A549 (cell line): Measurements from ENCODE around the gene TMEM80. TPM values are rescaled to one million over a fixed set of nuclear protein-coding genes. Genes with fewer than 3 reads are reported as not detected.

ENCODE experiments used
- ATAC-seq, 2 experiments: fragments of 200-7000 bp in 1 of 2; fragments of >200 bp in 1 of 2; cut with Nextera tagmentation in 1 of 2; cut with Tn5 transposase in 1 of 2; 3 replicates each; pipeline versions ENCODE4 v1.8.0 to v1.9.1; 2018 to 2020; ENCODE audit warnings: mild to moderate bottlenecking in 1 of 2, moderate library complexity in 1 of 2
- CTCF ChIA-PET: fragments of 300-600 bp; sonication (Branson Sonifier 250); formaldehyde crosslinking; extraction: SDS; loops from one replicate; lab custom pipeline; 2021; ENCODE audit warnings: antibody characterized with exemption, inconsistent platforms; lab: Yijun Ruan, JAX
- POLR2A ChIA-PET: fragments of 350-600 bp; formaldehyde crosslinking; extraction: SDS; loops from one replicate; lab custom pipeline; 2021; ENCODE audit warnings: antibody characterized with exemption, inconsistent platforms; lab: Yijun Ruan, JAX
- DNase-seq, 2 experiments: peaks; one replicate each; pipeline versions ENCODE4 v3.0.0 to v3.0.0-alpha.2; 2011 to 2016; ENCODE audit warnings: low read depth in 1 of 2, low spot score in 1 of 2
- FAIRE-seq: peaks from 2 replicates; lab custom pipeline; 2011; peaks lifted over from hg19 to GRCh38; lab: Jason Lieb, UNC
- H3K27ac ChIP-seq, 2 experiments: fragments of >200 bp; sonication (Bioruptor Twin); formaldehyde crosslinking; 3 replicates each; pipeline ENCODE4 v1.5.1; 2016 to 2017
- H3K4me1 ChIP-seq: fragments of >200 bp; sonication (Bioruptor Twin); formaldehyde crosslinking; 3 replicates; pipeline ENCODE4 v1.6.1; 2016
- H3K4me2 ChIP-seq: fragments of >200 bp; sonication (Bioruptor Twin); formaldehyde crosslinking; 3 replicates; pipeline ENCODE4 v1.6.1; 2016
- H3K4me3 ChIP-seq: fragments of >200 bp; sonication (Bioruptor Twin); formaldehyde crosslinking; 3 replicates; pipeline ENCODE4 v1.5.1; 2016
- H3K9me3 ChIP-seq: fragments of >200 bp; sonication (Bioruptor Twin); formaldehyde crosslinking; 3 replicates; pipeline ENCODE4 v1.6.1; 2016
- CHD4 ChIP-seq: fragments of 200-600 bp; sonication (generic); IDR thresholded peaks from 2 replicates; pipeline ENCODE4 v1.6.1; 2016; ENCODE audit warnings: antibody characterized with exemption, mild to moderate bottlenecking, borderline replicate concordance
- CTCF ChIP-seq: fragments of >200 bp; sonication (Bioruptor Twin); formaldehyde crosslinking; IDR thresholded peaks from 3 replicates; pipeline ENCODE4 v1.5.1; 2016
- HDAC2 ChIP-seq: fragments of 200-600 bp; sonication (generic); IDR thresholded peaks from 2 replicates; pipeline ENCODE4 v1.6.1; 2016
- HES2 ChIP-seq: fragments of >200 bp; sonication (Bioruptor Twin); formaldehyde crosslinking; IDR thresholded peaks from 2 replicates; pipeline ENCODE4 v1.6.1; 2016
- HOXA7 ChIP-seq: fragments of 250-450 bp; sonication (Bioruptor Pico); IDR thresholded peaks from 2 replicates; pipeline ENCODE4 v1.5.0; 2020; ENCODE audit warnings: mild to moderate bottlenecking, moderate library complexity
- HOXB5 ChIP-seq: fragments of 250-450 bp; sonication (Bioruptor Pico); IDR thresholded peaks from 2 replicates; pipeline ENCODE4 v1.5.0; 2020; ENCODE audit warnings: mild to moderate bottlenecking, moderate library complexity
- MAFK ChIP-seq: fragments of 450-650 bp; IDR thresholded peaks from 2 replicates; pipeline ENCODE4 v1.6.1; 2014; ENCODE audit not compliant: partially characterized antibody
- MAZ ChIP-seq: fragments of 150-350 bp; IDR thresholded peaks from 2 replicates; pipeline ENCODE4 v1.6.1; 2014; ENCODE audit warnings: antibody characterized with exemption, low read depth, low read length, borderline replicate concordance
- PHF8 ChIP-seq: fragments of 200-600 bp; sonication (generic); IDR thresholded peaks from 2 replicates; pipeline ENCODE4 v1.6.1; 2016; ENCODE audit warnings: low read depth, mild to moderate bottlenecking, antibody characterized with exemption, moderate library complexity, borderline replicate concordance
- POLR2A ChIP-seq: IDR thresholded peaks from 2 replicates; pipeline ENCODE4 v1.6.1; 2012; ENCODE audit warnings: mild to moderate bottlenecking, low read length
- POLR2AphosphoS2 ChIP-seq: conservative IDR thresholded peaks from 2 replicates; pipeline ENCODE4 v1.6.1; 2012; ENCODE audit warnings: low read length, improper control_type of control experiment, inconsistent platforms
- RAD21 ChIP-seq, 2 experiments: fragments of >200 bp in 1 of 2; sonication (Bioruptor Twin) in 1 of 2; formaldehyde crosslinking in 1 of 2; IDR thresholded peaks in 1 of 2; conservative IDR thresholded peaks in 1 of 2; 2 replicates in 1 of 2; 3 replicates in 1 of 2; pipeline ENCODE4 v1.6.1; 2012 to 2018; ENCODE audit warnings: inconsistent platforms in 1 of 2
- RNF2 ChIP-seq: fragments of 200-600 bp; sonication (generic); IDR thresholded peaks from 2 replicates; pipeline ENCODE4 v1.6.1; 2016; ENCODE audit warnings: low read depth, mild to moderate bottlenecking, antibody characterized with exemption, moderate library complexity, borderline replicate concordance
- USF2 ChIP-seq: fragments of 450-650 bp; IDR thresholded peaks from 2 replicates; pipeline ENCODE4 v1.6.1; 2014; ENCODE audit warnings: antibody characterized with exemption
- ZFP36 ChIP-seq: fragments of 450-650 bp; IDR thresholded peaks from 2 replicates; pipeline ENCODE4 v1.6.1; 2014; ENCODE audit warnings: borderline replicate concordance; ENCODE audit not compliant: partially characterized antibody
- WGBS: methylation state at CpG from one replicate; pipeline ENCODE4 v1.1.6; 2017; ENCODE audit errors: missing lambda C conversion rate; 5-methylcytosine and 5-hydroxymethylcytosine counted together
- polyA plus RNA-seq, 4 experiments: library from polyadenylated mRNA; depleted of rRNA in 3 of 4; stranded (reverse); fragments of >200 nt; fragmentation: RNase III in 1 of 4; extraction: RNeasy Plus Mini Kit Qiagen cat#74134 plus additional on column Dnase treatment in 1 of 4; gene quantifications; 2 replicates in 3 of 4; 3 replicates in 1 of 4; pipeline ENCODE4 v1.2.3, GENCODE V29; 2011 to 2017
- TF ChIP-seq, protein P1 (sequence below): fragments of 250-450 bp; sonication (Bioruptor Pico); IDR thresholded peaks from 2 replicates; pipeline ENCODE4 v1.5.0; 2021; ENCODE audit warnings: mild to moderate bottlenecking, moderate library complexity, borderline replicate concordance

The TMEM80 gene
- polyA plus RNA-seq, 2 of the 4 experiments (the other 2 are of a cell fraction) = 10.8 to 15.2 TPM

GRCh38 chr11:721247-721740, 25.7 kb downstream of the TMEM80 start (continued):
- TF ChIP-seq, protein P1, sequence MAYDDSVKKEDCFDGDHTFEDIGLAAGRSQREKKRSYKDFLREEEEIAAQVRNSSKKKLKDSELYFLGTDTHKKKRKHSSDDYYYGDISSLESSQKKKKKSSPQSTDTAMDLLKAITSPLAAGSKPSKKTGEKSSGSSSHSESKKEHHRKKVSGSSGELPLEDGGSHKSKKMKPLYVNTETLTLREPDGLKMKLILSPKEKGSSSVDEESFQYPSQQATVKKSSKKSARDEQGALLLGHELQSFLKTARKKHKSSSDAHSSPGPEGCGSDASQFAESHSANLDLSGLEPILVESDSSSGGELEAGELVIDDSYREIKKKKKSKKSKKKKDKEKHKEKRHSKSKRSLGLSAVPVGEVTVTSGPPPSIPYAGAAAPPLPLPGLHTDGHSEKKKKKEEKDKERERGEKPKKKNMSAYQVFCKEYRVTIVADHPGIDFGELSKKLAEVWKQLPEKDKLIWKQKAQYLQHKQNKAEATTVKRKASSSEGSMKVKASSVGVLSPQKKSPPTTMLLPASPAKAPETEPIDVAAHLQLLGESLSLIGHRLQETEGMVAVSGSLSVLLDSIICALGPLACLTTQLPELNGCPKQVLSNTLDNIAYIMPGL (CRISPR knock-in tag) = no peak
- no peak for TF ChIP-seq MAFK
- TF ChIP-seq CTCF = no peak
- TF ChIP-seq MAZ = no peak
- no peak for TF ChIP-seq POLR2A

DNA sequence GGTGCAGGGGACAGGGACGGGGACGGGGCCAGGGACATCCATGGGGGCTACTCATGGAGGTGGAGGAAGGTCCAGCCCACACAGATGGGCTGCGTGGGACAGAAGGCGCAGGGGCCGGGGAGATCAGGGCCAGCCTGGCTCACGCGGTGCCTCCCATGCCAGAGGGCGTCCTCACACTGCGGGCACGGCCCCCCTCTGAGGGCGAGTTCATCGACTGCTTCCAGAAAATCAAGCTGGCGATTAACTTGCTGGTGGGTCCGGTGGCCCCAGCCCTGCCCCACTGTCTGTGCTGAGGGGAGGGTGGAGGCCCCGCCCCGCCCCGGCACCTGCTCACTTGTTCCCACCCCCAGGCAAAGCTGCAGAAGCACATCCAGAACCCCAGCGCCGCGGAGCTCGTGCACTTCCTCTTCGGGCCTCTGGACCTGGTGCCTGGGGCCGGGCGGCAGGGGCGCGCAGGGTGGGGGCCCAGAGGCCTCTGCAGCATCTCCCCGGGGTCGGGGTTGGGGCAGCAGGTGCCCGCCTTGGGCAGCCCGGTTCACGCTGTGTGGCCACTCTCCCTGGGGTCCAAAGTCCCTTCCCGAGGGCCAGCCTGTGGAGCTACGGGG, 26.2 kb downstream of the TMEM80 start:
- Histone ChIP-seq H3K4me1 (peaks cover 26% of the 10 kb centered on the region), H3K4me2 (no peak overlapping the region), H3K9me3 (no peaks in the 10 kb centered on the region), H3K27ac (no peak overlapping the region), H3K4me3 (no peak overlapping the region)
- FAIRE-seq = no peak
- WGBS = 85% methylated on average over 12 of the region's 33 CpGs
- no peak for DNase-seq
- peak in 1 of 2 experiments; percentile 31; a peak in 3 of 6 replicates for ATAC-seq
- CTCF ChIA-PET = interaction anchor here (1.0 to 20.1 kb wide), 12 partner anchors 11 to 167 kb away, joined by 3 to 599 read pairs (median 17); partner anchors contain the start of genes DEAF1, EPS8L2 and TMEM80
- no peak for TF ChIP-seq RNF2
- no peak for TF ChIP-seq ZFP36
- no peak for TF ChIP-seq USF2
- no peak for TF ChIP-seq PHF8
- no peak for TF ChIP-seq HES2
- no peak for TF ChIP-seq HOXA7 (CRISPR knock-in tag)
- TF ChIP-seq HOXB5 = no peak
- POLR2A ChIA-PET = interaction anchor here (2.1 kb wide), 1 partner anchor 26 kb away, joined by 7 read pairs; the partner anchor contains the start of genes DEAF1 and TMEM80

DNA sequence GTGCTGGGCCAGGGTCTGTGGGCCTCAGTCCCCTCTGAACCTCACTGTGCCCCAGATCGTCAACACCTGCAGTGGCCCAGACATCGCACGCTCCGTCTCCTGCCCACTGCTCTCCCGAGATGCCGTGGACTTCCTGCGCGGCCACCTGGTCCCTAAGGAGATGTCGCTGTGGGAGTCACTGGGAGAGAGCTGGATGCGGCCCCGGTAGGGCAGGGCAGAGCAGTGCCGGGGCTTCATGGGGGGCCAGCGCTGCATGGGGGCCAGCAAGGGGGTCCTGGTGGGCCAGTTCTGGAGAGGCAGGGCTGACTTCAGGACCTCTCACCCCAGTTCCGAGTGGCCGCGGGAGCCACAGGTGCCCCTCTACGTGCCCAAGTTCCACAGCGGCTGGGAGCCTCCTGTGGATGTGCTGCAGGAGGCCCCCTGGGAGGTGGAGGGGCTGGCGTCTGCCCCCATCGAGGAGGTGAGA, 26.8 kb downstream of the TMEM80 start:
- no peak overlapping the region for H3K4me3 ChIP-seq
- ChIA-PET POLR2A (interaction anchor here (2.1 kb wide), 1 partner anchor 27 kb away, joined by 7 read pairs; the partner anchor contains the start of genes DEAF1 and TMEM80), CTCF (interaction anchor here (0.9 to 20.1 kb wide), 20 partner anchors 11 to 184 kb away, joined by 3 to 599 read pairs (median 4); partner anchors contain the start of genes DEAF1, EPS8L2, TALDO1 and TMEM80)
- H3K4me1 ChIP-seq = peaks cover 32% of the 10 kb centered on the region
- TF ChIP-seq MAZ (no peak), HDAC2 (no peak), POLR2AphosphoS2 (no peak), CHD4 (no peak), RAD21 (conservative IDR thresholded peaks at IDR 0.05 in 1 of 2, IDR thresholded peaks at IDR 0.05 in 1 of 2) (no peak)
- ATAC-seq = peak in 1 of 2 experiments; percentile 2; a peak in 4 of 6 replicates
- no peak for FAIRE-seq
- WGBS = 87% methylated on average over 18 of the region's 20 CpGs
- DNase-seq = no peak
- no peak overlapping the region for H3K4me2 ChIP-seq
- no peaks in the 10 kb centered on the region for H3K9me3 ChIP-seq
- H3K27ac ChIP-seq = no peak overlapping the region
